Measurements from ENCODE around the gene YIPF3.

The YIPF3 gene

DNA sequence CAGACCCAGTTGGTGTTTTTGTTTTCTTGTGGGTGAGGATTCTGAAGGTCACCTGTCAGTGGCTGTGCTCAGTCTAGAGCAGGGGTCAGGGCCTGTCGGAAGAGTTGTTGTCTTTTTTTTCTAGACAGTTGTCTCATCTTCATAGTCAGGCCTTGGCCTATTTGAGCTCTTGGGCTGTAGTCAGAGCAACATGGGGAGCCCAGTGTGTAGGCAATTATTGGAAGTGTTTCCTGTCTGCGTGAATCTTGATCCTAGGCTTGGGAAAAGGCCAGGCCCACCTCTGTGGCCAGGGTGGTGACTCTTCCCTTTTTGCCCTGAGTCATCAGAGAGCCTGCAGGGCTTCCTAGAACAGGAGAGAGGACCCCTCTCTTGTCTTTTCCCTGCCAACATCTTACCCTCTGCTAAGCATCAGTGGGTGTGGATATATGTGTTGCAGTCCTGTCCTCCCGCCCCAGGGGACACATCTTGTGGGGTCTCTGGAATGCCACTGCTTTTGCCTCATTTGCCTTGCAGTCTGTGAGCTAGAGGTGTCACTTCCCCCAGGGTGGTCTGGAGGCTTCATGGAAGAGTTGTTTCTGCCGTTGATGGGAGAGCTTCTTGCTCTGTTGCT is 28.0 kb downstream of the YIPF3 start:
- no peak overlapping the region for H3K4me3 ChIP-seq (ENCODE audit: low read length)
- TF ChIP-seq, protein P1, sequence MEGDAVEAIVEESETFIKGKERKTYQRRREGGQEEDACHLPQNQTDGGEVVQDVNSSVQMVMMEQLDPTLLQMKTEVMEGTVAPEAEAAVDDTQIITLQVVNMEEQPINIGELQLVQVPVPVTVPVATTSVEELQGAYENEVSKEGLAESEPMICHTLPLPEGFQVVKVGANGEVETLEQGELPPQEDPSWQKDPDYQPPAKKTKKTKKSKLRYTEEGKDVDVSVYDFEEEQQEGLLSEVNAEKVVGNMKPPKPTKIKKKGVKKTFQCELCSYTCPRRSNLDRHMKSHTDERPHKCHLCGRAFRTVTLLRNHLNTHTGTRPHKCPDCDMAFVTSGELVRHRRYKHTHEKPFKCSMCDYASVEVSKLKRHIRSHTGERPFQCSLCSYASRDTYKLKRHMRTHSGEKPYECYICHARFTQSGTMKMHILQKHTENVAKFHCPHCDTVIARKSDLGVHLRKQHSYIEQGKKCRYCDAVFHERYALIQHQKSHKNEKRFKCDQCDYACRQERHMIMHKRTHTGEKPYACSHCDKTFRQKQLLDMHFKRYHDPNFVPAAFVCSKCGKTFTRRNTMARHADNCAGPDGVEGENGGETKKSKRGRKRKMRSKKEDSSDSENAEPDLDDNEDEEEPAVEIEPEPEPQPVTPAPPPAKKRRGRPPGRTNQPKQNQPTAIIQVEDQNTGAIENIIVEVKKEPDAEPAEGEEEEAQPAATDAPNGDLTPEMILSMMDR (IDR thresholded peaks at IDR 0.05; ENCODE audit: low read depth, low read length): no peak
- TF ChIP-seq EZH2phosphoT487 (IDR thresholded peaks at IDR 0.05; ENCODE audit: low read depth): no peak
- no peak overlapping the region for H2AFZ ChIP-seq (ENCODE audit: low read depth, low read length)
- peaks cover 6% of the 10 kb centered on the region for H3K36me3 ChIP-seq (replicated peaks; ENCODE audit: low read depth, low read length)
- H3K9ac ChIP-seq (ENCODE audit: low read length): no peak overlapping the region
- peaks cover 34% of the 10 kb centered on the region for H4K20me1 ChIP-seq (ENCODE audit: insufficient read depth, low read length)
- no peaks in the 10 kb centered on the region for H3K9me3 ChIP-seq (ENCODE audit: insufficient read depth, low read length)
- H3K4me2 ChIP-seq (ENCODE audit: low read length): no peak overlapping the region
- no peak overlapping the region for H3K27ac ChIP-seq (ENCODE audit: low read length)
- no peaks in the 10 kb centered on the region for H3K4me1 ChIP-seq (ENCODE audit: low read length)
- H3K27me3 ChIP-seq (ENCODE audit: low read depth, low read length): no peaks in the 10 kb centered on the region
- H3K79me2 ChIP-seq (ENCODE audit: low read length): peaks cover 43% of the 10 kb centered on the region

- Histone ChIP-seq H3K79me2 (ENCODE audit: low read length) (peaks cover 66% of the 10 kb centered on the region), H4K20me1 (ENCODE audit: insufficient read depth, low read length) (peaks cover 12% of the 10 kb centered on the region; the same call in 1 of the 2 replicates), H2AFZ (ENCODE audit: low read depth, low read length) (no peak overlapping the region), H3K36me3 (replicated peaks; ENCODE audit: low read depth, low read length) (peaks cover 4% of the 10 kb centered on the region), H3K4me3 (ENCODE audit: low read length) (no peak overlapping the region), H3K4me2 (ENCODE audit: low read length) (no peak overlapping the region), H3K9me3 (ENCODE audit: insufficient read depth, low read length) (no peaks in the 10 kb centered on the region), H3K9ac (ENCODE audit: low read length) (no peak overlapping the region), H3K27ac (ENCODE audit: low read length) (no peak overlapping the region), H3K27me3 (ENCODE audit: low read depth, low read length) (no peaks in the 10 kb centered on the region), H3K4me1 (ENCODE audit: low read length) (peaks cover 12% of the 10 kb centered on the region)
- TF ChIP-seq, protein P1 (IDR thresholded peaks at IDR 0.05; ENCODE audit: low read depth, low read length): no peak
- TF ChIP-seq EZH2phosphoT487 (IDR thresholded peaks at IDR 0.05; ENCODE audit: low read depth): no peak
Observed at GRCh38 chr6:43481591-43482236, 35.0 kb downstream of the YIPF3 start.

DNA sequence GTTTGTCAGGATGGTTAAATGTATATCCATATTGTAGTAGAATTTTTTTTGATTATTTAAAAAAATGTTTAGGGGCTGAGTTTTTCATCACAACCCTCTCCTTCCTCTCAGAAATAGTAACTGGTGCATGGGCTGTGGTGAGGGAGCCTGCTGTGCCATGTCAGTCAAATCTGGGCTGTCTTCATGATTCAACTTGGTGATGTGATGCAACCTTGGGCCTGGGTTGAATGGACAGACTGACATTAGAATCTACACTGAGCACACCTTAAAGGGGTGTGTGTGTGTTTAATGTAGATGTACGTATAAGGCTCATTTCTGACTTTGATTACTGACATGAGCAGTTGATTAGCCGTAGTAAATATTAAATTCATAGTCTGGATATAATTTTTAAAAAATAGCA is 35.7 kb downstream of the YIPF3 start:
- no peak overlapping the region for H2AFZ ChIP-seq (ENCODE audit: low read depth, low read length)
- TF ChIP-seq, protein P1 (IDR thresholded peaks at IDR 0.05; ENCODE audit: low read depth, low read length): no peak
- TF ChIP-seq EZH2phosphoT487 (IDR thresholded peaks at IDR 0.05; ENCODE audit: low read depth): no peak
- no peak overlapping the region for H3K4me2 ChIP-seq (ENCODE audit: low read length)
- peaks cover 4% of the 10 kb centered on the region for H3K36me3 ChIP-seq (replicated peaks; ENCODE audit: low read depth, low read length)
- peaks cover 10% of the 10 kb centered on the region; the same call in 1 of the 2 replicates for H4K20me1 ChIP-seq (ENCODE audit: insufficient read depth, low read length)
- no peak overlapping the region for H3K4me3 ChIP-seq (ENCODE audit: low read length)
- no peak overlapping the region for H3K9ac ChIP-seq (ENCODE audit: low read length)
- peaks cover 14% of the 10 kb centered on the region for H3K4me1 ChIP-seq (ENCODE audit: low read length)
- peaks cover 64% of the 10 kb centered on the region for H3K79me2 ChIP-seq (ENCODE audit: low read length)
- H3K27ac ChIP-seq (ENCODE audit: low read length): no peak overlapping the region
- no peaks in the 10 kb centered on the region for H3K27me3 ChIP-seq (ENCODE audit: low read depth, low read length)
- H3K9me3 ChIP-seq (ENCODE audit: insufficient read depth, low read length): no peaks in the 10 kb centered on the region

- Histone ChIP-seq H3K27ac (ENCODE audit: low read length) (0 out of 2 replicates have a peak overlapping the region, but pooled peaks have one; percentile 20), H3K4me3 (ENCODE audit: low read length) (peak overlapping the region; percentile 81), H3K9ac (ENCODE audit: low read length) (peak overlapping the region; percentile 75), H3K27me3 (ENCODE audit: low read depth, low read length) (no peaks in the 10 kb centered on the region), H3K79me2 (ENCODE audit: low read length) (peaks cover 49% of the 10 kb centered on the region), H3K9me3 (ENCODE audit: insufficient read depth, low read length) (no peaks in the 10 kb centered on the region), H2AFZ (ENCODE audit: low read depth, low read length) (no peak overlapping the region), H3K4me2 (ENCODE audit: low read length) (peak overlapping the region; percentile 95), H4K20me1 (ENCODE audit: insufficient read depth, low read length) (peaks cover 10% of the 10 kb centered on the region; the same call in 1 of the 2 replicates), H3K36me3 (replicated peaks; ENCODE audit: low read depth, low read length) (peaks cover 4% of the 10 kb centered on the region), H3K4me1 (ENCODE audit: low read length) (peaks cover 14% of the 10 kb centered on the region)
- TF ChIP-seq EZH2phosphoT487 (IDR thresholded peaks at IDR 0.05; ENCODE audit: low read depth): no peak
- TF ChIP-seq, protein P1 (IDR thresholded peaks at IDR 0.05; ENCODE audit: low read depth, low read length): no peak
Observed at GRCh38 chr6:43478008-43478372, 38.7 kb downstream of the YIPF3 start.

Measured in OCI-LY3 (cell line).